Spleen (tissue), 11 donors: Measurements from ENCODE around the gene PDE4B. TPM values are rescaled to one million over a fixed set of nuclear protein-coding genes. Genes with fewer than 3 reads are reported as not detected.

Experiments used
- DNase-seq: peaks from one replicate; pipeline ENCODE4 v3.0.0-alpha.2; 2020
- H3K27ac ChIP-seq, 8 donors: fragments of 200-600 bp; sonication (generic) in 7 of 8; 1 replicate in 4 of 8; 2 replicates in 4 of 8; pipeline versions ENCODE4 v1.5.0 to v1.8.0; 2016 to 2021; ENCODE audit warnings: inconsistent platforms in 4 of 8, mild to moderate bottlenecking in 4 of 8, moderate library complexity in 1 of 8
- H3K27me3 ChIP-seq, 7 donors: fragments of 200-600 bp; sonication (generic) in 6 of 7; replicated peaks in 1 of 7; 1 replicate in 4 of 7; 2 replicates in 3 of 7; pipeline versions ENCODE4 v1.5.0 to v1.8.0; 2016 to 2021; ENCODE audit warnings: inconsistent platforms in 3 of 7, mild to moderate bottlenecking in 1 of 7
- H3K36me3 ChIP-seq, 6 donors: fragments of 200-600 bp; sonication (generic) in 5 of 6; 1 replicate in 4 of 6; 2 replicates in 2 of 6; pipeline versions ENCODE4 v1.5.0 to v1.8.0; 2016 to 2021; ENCODE audit warnings: inconsistent platforms in 2 of 6
- H3K4me1 ChIP-seq, 6 donors: fragments of 200-600 bp; sonication (generic) in 5 of 6; 1 replicate in 3 of 6; 2 replicates in 3 of 6; pipeline versions ENCODE4 v1.5.0 to v1.8.0; 2016 to 2021; ENCODE audit warnings: inconsistent platforms in 3 of 6
- H3K4me3 ChIP-seq, 8 donors: fragments of 200-600 bp; sonication (generic) in 7 of 8; 1 replicate in 4 of 8; 2 replicates in 4 of 8; pipeline versions ENCODE4 v1.5.0 to v1.8.0; 2016 to 2021; ENCODE audit warnings: inconsistent platforms in 4 of 8, mild to moderate bottlenecking in 4 of 8, moderate library complexity in 2 of 8
- H3K9me3 ChIP-seq, 8 donors: fragments of 200-600 bp; sonication (generic) in 7 of 8; 1 replicate in 4 of 8; 2 replicates in 4 of 8; pipeline versions ENCODE4 v1.5.0 to v1.8.0; 2016 to 2021; ENCODE audit warnings: inconsistent platforms in 4 of 8
- CTCF ChIP-seq, 11 experiments: fragments of 200-600 bp in 7 of 11; fragments of 450-650 bp in 4 of 11; sonication (generic) in 4 of 11; IDR thresholded peaks in 8 of 11; conservative IDR thresholded peaks in 3 of 11; 1 replicate in 7 of 11; 2 replicates in 4 of 11; pipeline versions ENCODE4 v1.4.0 to v1.8.0; 2016 to 2021; ENCODE audit warnings: antibody characterized with exemption in 11 of 11, inconsistent platforms in 4 of 11, mild to moderate bottlenecking in 1 of 11
- POLR2A ChIP-seq, 3 donors: fragments of 450-650 bp; IDR thresholded peaks; one replicate each; pipeline ENCODE4 v1.5.1; 2017; ENCODE audit warnings: antibody characterized with exemption in 3 of 3, mild to moderate bottlenecking in 1 of 3
- POLR2AphosphoS5 ChIP-seq, 3 donors: sonication (generic); formaldehyde crosslinking; IDR thresholded peaks; one replicate each; pipeline ENCODE4 v1.5.1; 2017; ENCODE audit warnings: antibody characterized with exemption in 3 of 3
- WGBS, 5 donors: extraction: QIAGEN DNeasy Blood & Tissue Kit in 3 of 5; methylation state at CpG; one replicate each; pipeline versions ENCODE4 v1.1.5 to v1.1.7; 2013 to 2018; 5-methylcytosine and 5-hydroxymethylcytosine counted together
- intact Hi-C: fragments of 100-400 bp; cut with DNase I; formaldehyde crosslinking; loops from one replicate; pipeline ENCODE4 v1.15.0; 2023; ENCODE audit warnings: low total_unique reads
- polyA plus RNA-seq, 3 donors: library from polyadenylated mRNA; stranded (reverse); fragments of 200-250 nt; gene quantifications; one replicate each; pipeline ENCODE4 v1.2.1, GENCODE V29; 2013
- total RNA-seq, 7 donors: library from RNA; depleted of rRNA in 3 of 7; stranded (reverse); fragments of >200 nt in 3 of 7; fragmentation: NEBNext Ultra II Directional in 4 of 7; extraction: Animal tissue kit (Norgen Biotek cat#: 25700) in 4 of 7; gene quantifications; one replicate each; pipeline versions ENCODE4 v1.1.0 to v1.2.1, GENCODE V29; 2016 to 2021
- donor health status: healthy with polysubstance abuse.
- donor health status: DM: no; HTN: no; CAD: no; lungs with moderate emphysema.
- donor health status: DM: no; HTN: no; CAD: no.
- donor health status: Bipolar disorder and iron deficiency.
- donor health status: healthy.
- donor health status: DM: no; HTN: no; CAD: no.
- donor health status: DM: yes; HTN: yes; CAD: no.

PDE4B gene
- total and polyA plus RNA-seq, 10 donors = 12.6 to 88.2 (median 51.9) TPM

GRCh38 chr1:65804584-65804983 is 11.9 kb downstream of the PDE4B start:
- no peak for TF ChIP-seq POLR2AphosphoS5 (IDR thresholded peaks at IDR 0.05)
- TF ChIP-seq CTCF (IDR thresholded peaks at IDR 0.05 in 8 of 11, conservative IDR thresholded peaks at IDR 0.05 in 3 of 11) = no peak
- TF ChIP-seq POLR2A (IDR thresholded peaks at IDR 0.05) = no peak
- intact Hi-C loops = no loop called here
- Histone ChIP-seq H3K27ac (peak overlapping the region in 1 of 8 donors; percentile 20), H3K4me1 (no peaks in the 10 kb centered on the region), H3K27me3 (peaks cover 0 to 9% (median 0%) of the 10 kb centered on the region in 7 donors), H3K36me3 (no peaks in the 10 kb centered on the region), H3K4me3 (no peak overlapping the region), H3K9me3 (no peaks in the 10 kb centered on the region)
- 52 to 88% (median 59%) methylated on average over 1 of the region's 1 CpG for WGBS, 5 donors
- DNase-seq = no peak

GRCh38 chr1:65812065-65812464 is 19.4 kb downstream of the PDE4B start:
- Histone ChIP-seq H3K9me3 (no peaks in the 10 kb centered on the region), H3K4me1 (peaks cover 0 to 18% (median 6%) of the 10 kb centered on the region in 6 donors), H3K36me3 (no peaks in the 10 kb centered on the region), H3K4me3 (no peak overlapping the region), H3K27ac (peak overlapping the region in 7 of 8 donors; percentile 8 to 75 (median 63)), H3K27me3 (peaks cover 0 to 9% (median 0%) of the 10 kb centered on the region in 7 donors)
- no peak for TF ChIP-seq POLR2A (IDR thresholded peaks at IDR 0.05)
- TF ChIP-seq POLR2AphosphoS5 (IDR thresholded peaks at IDR 0.05) = peak in 1 of 3 donors; percentile 86
- DNase-seq = no peak
- WGBS, 5 donors = 0% methylated on average over 1 of the region's 1 CpG
- intact Hi-C loops = no loop called here

- Histone ChIP-seq H3K4me1 (peaks cover 0 to 18% (median 6%) of the 10 kb centered on the region in 6 donors), H3K36me3 (no peaks in the 10 kb centered on the region), H3K4me3 (no peak overlapping the region), H3K27me3 (no peaks in the 10 kb centered on the region), H3K9me3 (no peaks in the 10 kb centered on the region), H3K27ac (no peak overlapping the region)
- no peak for DNase-seq
- 42 to 63% (median 56%) methylated on average over 3 of the region's 3 CpGs for WGBS, 5 donors
- TF ChIP-seq POLR2AphosphoS5 (IDR thresholded peaks at IDR 0.05) (no peak), CTCF (IDR thresholded peaks at IDR 0.05 in 8 of 11, conservative IDR thresholded peaks at IDR 0.05 in 3 of 11) (no peak), POLR2A (IDR thresholded peaks at IDR 0.05) (no peak)
- intact Hi-C loops = no loop called here
These were observed 21.3 kb downstream of the PDE4B start for GRCh38 chr1:65813956-65814355.

GRCh38 chr1:65814752-65815151 is 22.1 kb downstream of the PDE4B start:
- Histone ChIP-seq H3K27me3 (no peaks in the 10 kb centered on the region), H3K27ac (no peak overlapping the region), H3K9me3 (no peaks in the 10 kb centered on the region), H3K4me3 (no peak overlapping the region), H3K4me1 (peaks cover 0 to 18% (median 6%) of the 10 kb centered on the region in 6 donors), H3K36me3 (no peaks in the 10 kb centered on the region)
- TF ChIP-seq POLR2AphosphoS5 (IDR thresholded peaks at IDR 0.05) (no peak), POLR2A (IDR thresholded peaks at IDR 0.05) (no peak), CTCF (IDR thresholded peaks at IDR 0.05 in 8 of 11, conservative IDR thresholded peaks at IDR 0.05 in 3 of 11) (no peak)
- no peak for DNase-seq
- intact Hi-C loops = no loop called here
- WGBS, 5 donors = 95 to 99% (median 96%) methylated on average over 3 of the region's 3 CpGs

- Histone ChIP-seq H3K9me3 (no peaks in the 10 kb centered on the region), H3K27ac (no peak overlapping the region), H3K27me3 (no peaks in the 10 kb centered on the region), H3K4me3 (no peak overlapping the region), H3K4me1 (no peaks in the 10 kb centered on the region), H3K36me3 (no peaks in the 10 kb centered on the region)
- intact Hi-C loops = no loop called here
- TF ChIP-seq POLR2A (IDR thresholded peaks at IDR 0.05) = no peak
- TF ChIP-seq CTCF (IDR thresholded peaks at IDR 0.05 in 8 of 11, conservative IDR thresholded peaks at IDR 0.05 in 3 of 11) = no peak
- no peak for TF ChIP-seq POLR2AphosphoS5 (IDR thresholded peaks at IDR 0.05)
- no peak for DNase-seq
These were observed 25.2 kb downstream of the PDE4B start for GRCh38 chr1:65817891-65818290.
